Cardiac fibroblast (primary cell): Measurements from ENCODE around the gene KRTAP5-1.

Experiments used
- DNase-seq, 2 donors: peaks; one replicate each; pipeline versions ENCODE4 v3.0.0 to v3.0.0-alpha.2; 2010; ENCODE audit warnings: low read depth in 2 of 2
- H3K4me3 ChIP-seq, 2 donors: replicated peaks in 1 of 2; 1 replicate in 1 of 2; 2 replicates in 1 of 2; pipeline ENCODE4 v1.5.1; 2011; ENCODE audit warnings: low read depth in 2 of 2, low read length in 2 of 2, mild to moderate bottlenecking in 2 of 2, moderate library complexity in 1 of 2
- CTCF ChIP-seq: IDR thresholded peaks from one replicate; pipeline ENCODE4 v1.5.1; 2011; ENCODE audit warnings: low read depth, mild to moderate bottlenecking, low read length, inconsistent platforms

KRTAP5-1 gene

GRCh38 chr11:1541474-1542204 lies 43.4 kb downstream of the KRTAP5-1 start:
- no peak overlapping the region for H3K4me3 ChIP-seq
- DNase-seq, result no peak
- no peak for TF ChIP-seq CTCF

GRCh38 chr11:1540074-1540473 lies 45.0 kb downstream of the KRTAP5-1 start:
- DNase-seq, result no peak
- H3K4me3 ChIP-seq, result no peak overlapping the region
- no peak for TF ChIP-seq CTCF

GRCh38 chr11:1538153-1538552 lies 46.9 kb downstream of the KRTAP5-1 start:
- TF ChIP-seq CTCF, result no peak

GRCh38 chr11:1536065-1536843 lies 48.8 kb downstream of the KRTAP5-1 start:
- no peak for TF ChIP-seq CTCF
- no peak overlapping the region for H3K4me3 ChIP-seq
- peak in 1 of 2 donors; percentile 27 for DNase-seq

More at GRCh38 chr11:1538153-1538552, 46.9 kb downstream of the KRTAP5-1 start:
- DNase-seq, result no peak
- H3K4me3 ChIP-seq, result no peak overlapping the region

- DNase-seq, result peak; percentile 14 to 40
- H3K4me3 ChIP-seq, result no peak overlapping the region
- no peak for TF ChIP-seq CTCF
These were observed 50.4 kb downstream of the KRTAP5-1 start for GRCh38 chr11:1534682-1535081.
